Ovary (tissue), 9 donors: Measurements from ENCODE around the gene YOD1. TPM values are rescaled to one million over a fixed set of nuclear protein-coding genes. Genes with fewer than 3 reads are reported as not detected.

Source experiments
- DNase-seq, 5 donors: peaks; one replicate each; pipeline ENCODE4 v3.0.0-alpha.2; 2019 to 2020
- H3K27ac ChIP-seq, 2 donors: fragments of 200-600 bp; one replicate each; pipeline versions ENCODE4 v1.5.1 to v1.8.0; 2019 to 2022
- H3K27me3 ChIP-seq: fragments of 200-600 bp; one replicate; pipeline ENCODE4 v1.8.0; 2022
- H3K36me3 ChIP-seq: fragments of 200-600 bp; sonication (generic); one replicate; pipeline ENCODE4 v1.5.1; 2019
- H3K4me1 ChIP-seq: one replicate; pipeline ENCODE4 v1.8.1; 2013; ENCODE audit warnings: mild to moderate bottlenecking, moderate library complexity; ENCODE audit not compliant: insufficient read depth
- H3K4me3 ChIP-seq: fragments of 200-600 bp; sonication (generic); one replicate; pipeline ENCODE4 v1.5.1; 2017
- H3K9me3 ChIP-seq, 2 donors: fragments of 200-600 bp in 1 of 2; sonication (generic) in 1 of 2; one replicate each; pipeline versions ENCODE4 v1.5.1 to v1.8.1; 2013 to 2019; ENCODE audit warnings: mild to moderate bottlenecking in 1 of 2, moderate library complexity in 1 of 2
- EP300 ChIP-seq: sonication (generic); formaldehyde crosslinking; IDR thresholded peaks from one replicate; pipeline ENCODE4 v1.6.1; 2017; ENCODE audit warnings: antibody characterized with exemption
- POLR2A ChIP-seq: fragments of 450-650 bp; IDR thresholded peaks from one replicate; pipeline ENCODE4 v1.6.1; 2017; ENCODE audit warnings: antibody characterized with exemption, mild to moderate bottlenecking, moderate library complexity
- WGBS, 3 donors: extraction: QIAGEN DNeasy Blood & Tissue Kit in 1 of 3; methylation state at CpG; one replicate each; pipeline versions ENCODE4 v1.1.5 to v1.1.7; 2013 to 2017; 5-methylcytosine and 5-hydroxymethylcytosine counted together
- intact Hi-C, 4 donors: fragments of 100-400 bp; cut with DNase I; formaldehyde crosslinking; loops; one replicate each; pipeline versions ENCODE4 v1.11.0 to v1.15.1; 2022 to 2023
- polyA plus RNA-seq, 2 donors: library from polyadenylated mRNA; stranded (reverse); fragments of 200-250 nt in 1 of 2; fragments of 350-450 nt in 1 of 2; fragmentation: Illumina TruSeq in 1 of 2; extraction: RNeasy Lipid Tissue Mini Kit (QIAGEN cat#74804) in 1 of 2; gene quantifications; one replicate each; pipeline ENCODE4 v1.2.3, GENCODE V29; 2013 to 2014
- total RNA-seq, 7 donors: library from RNA; depleted of rRNA in 2 of 7; stranded (reverse); fragments of >200 nt in 2 of 7; fragmentation: NEBNext Ultra II Directional in 3 of 7; extraction: Animal tissue kit (Norgen Biotek cat#: 25700) in 3 of 7; gene quantifications; one replicate each; pipeline versions ENCODE4 v1.1.0 to v1.2.4, GENCODE V29; 2016 to 2023
- TF ChIP-seq, protein P1 (sequence below), 3 donors: fragments of 450-650 bp in 2 of 3; fragments of 200-600 bp in 1 of 3; IDR thresholded peaks; one replicate each; pipeline versions ENCODE4 v1.5.1 to v1.8.0; 2016 to 2022; ENCODE audit warnings: antibody characterized with exemption in 3 of 3, mild to moderate bottlenecking in 1 of 3
- donor health status: DM: no; HTN: no; CAD: no; lungs with moderate emphysema.
- donor health status: DM: no; HTN: no; CAD: no.
- donor health status: Bipolar disorder and iron deficiency.
- donor health status: DM: yes; HTN: yes; CAD: no.
- donor health status: DM: no; HTN: no; CAD: no.
- donor health status: DM: yes; HTN: yes; CAD: no.

YOD1 gene
- total and polyA plus RNA-seq, 9 donors: 2.2 to 8.4 (median 6.0) TPM

DNA sequence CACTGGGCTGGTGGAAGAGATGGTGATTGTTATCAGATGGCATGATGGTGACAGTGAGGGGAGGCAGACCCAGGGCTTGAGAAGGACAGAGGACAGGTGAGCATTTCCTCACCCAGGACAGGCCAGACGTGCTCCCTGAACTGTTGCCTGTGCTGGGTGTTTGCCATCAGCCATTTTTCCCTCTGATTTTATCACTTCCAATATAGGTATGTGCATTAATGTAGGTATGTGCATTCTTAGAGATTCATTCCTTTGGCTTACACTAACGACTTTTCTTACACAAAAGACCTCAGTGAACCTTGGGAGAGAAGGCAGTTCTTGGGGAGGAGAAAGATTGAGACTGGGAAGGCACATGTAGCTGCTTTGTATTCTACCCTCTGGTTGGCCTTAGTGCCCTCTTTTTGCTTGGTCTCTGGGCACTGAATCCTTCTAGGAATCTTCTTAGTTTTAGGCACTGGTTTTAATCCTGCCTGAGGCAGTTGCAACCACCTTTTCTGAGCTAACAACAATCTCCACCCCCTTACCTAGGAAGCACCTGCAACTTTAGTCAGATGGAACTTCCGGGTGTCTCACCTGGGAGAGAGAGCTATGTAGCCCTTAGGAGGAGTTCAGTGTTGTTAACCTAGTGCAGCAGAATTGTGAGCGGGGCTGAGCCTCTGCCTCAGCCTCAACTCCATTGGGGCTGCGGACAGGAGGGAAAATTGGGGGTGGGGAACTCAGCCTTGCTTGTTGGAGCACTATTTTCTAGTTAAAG, 49.3 kb downstream of the YOD1 start:
- H3K4me3 ChIP-seq: no peak overlapping the region
- H3K36me3 ChIP-seq: no peaks in the 10 kb centered on the region
- 82 to 88% (median 84%) methylated on average over 5 of the region's 5 CpGs for WGBS, 3 donors
- intact Hi-C loops: no loop called here
- no peaks in the 10 kb centered on the region for H3K9me3 ChIP-seq
- H3K27me3 ChIP-seq: no peaks in the 10 kb centered on the region
- H3K4me1 ChIP-seq: no peaks in the 10 kb centered on the region
- TF ChIP-seq, protein P1, sequence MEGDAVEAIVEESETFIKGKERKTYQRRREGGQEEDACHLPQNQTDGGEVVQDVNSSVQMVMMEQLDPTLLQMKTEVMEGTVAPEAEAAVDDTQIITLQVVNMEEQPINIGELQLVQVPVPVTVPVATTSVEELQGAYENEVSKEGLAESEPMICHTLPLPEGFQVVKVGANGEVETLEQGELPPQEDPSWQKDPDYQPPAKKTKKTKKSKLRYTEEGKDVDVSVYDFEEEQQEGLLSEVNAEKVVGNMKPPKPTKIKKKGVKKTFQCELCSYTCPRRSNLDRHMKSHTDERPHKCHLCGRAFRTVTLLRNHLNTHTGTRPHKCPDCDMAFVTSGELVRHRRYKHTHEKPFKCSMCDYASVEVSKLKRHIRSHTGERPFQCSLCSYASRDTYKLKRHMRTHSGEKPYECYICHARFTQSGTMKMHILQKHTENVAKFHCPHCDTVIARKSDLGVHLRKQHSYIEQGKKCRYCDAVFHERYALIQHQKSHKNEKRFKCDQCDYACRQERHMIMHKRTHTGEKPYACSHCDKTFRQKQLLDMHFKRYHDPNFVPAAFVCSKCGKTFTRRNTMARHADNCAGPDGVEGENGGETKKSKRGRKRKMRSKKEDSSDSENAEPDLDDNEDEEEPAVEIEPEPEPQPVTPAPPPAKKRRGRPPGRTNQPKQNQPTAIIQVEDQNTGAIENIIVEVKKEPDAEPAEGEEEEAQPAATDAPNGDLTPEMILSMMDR (IDR thresholded peaks at IDR 0.05): no peak
- TF ChIP-seq POLR2A: no peak
- TF ChIP-seq EP300: no peak
- no peak overlapping the region for H3K27ac ChIP-seq
- DNase-seq: no peak

DNA sequence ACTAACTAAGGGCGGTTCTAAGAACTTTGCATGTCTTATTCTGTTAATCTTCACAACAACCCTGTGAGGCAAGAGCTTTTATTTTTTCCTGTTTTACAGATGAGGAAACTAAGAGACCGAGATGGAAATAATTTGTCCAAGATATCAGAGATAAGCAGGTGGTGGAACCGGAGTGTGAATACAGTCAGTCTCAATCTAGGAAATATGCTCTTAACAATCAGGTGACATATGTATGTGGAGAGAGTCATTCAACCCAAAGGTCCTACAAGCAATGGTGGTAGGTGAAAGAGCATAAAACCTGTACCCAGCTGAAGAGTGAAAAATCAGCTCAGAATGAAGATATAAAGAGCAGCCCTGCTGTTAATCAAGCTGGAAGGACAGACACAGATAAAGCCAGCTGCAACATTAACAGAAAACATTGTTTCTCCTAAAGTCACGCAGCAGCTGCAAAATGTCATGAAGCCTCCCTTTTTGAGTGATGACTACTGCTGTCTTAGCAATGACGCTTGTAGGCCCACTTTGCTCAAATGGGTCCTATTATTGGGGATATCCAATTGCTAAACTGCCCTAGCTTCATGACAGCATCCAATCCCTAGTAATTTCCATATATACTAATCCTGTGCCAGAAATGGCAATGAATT, 50.2 kb downstream of the YOD1 start:
- no peaks in the 10 kb centered on the region for H3K27me3 ChIP-seq
- no peak overlapping the region for H3K4me3 ChIP-seq
- H3K36me3 ChIP-seq: no peaks in the 10 kb centered on the region
- WGBS, 3 donors: 51 to 59% (median 52%) methylated on average over 5 of the region's 5 CpGs
- no peak for DNase-seq
- TF ChIP-seq POLR2A (no peak), EP300 (no peak)
- TF ChIP-seq, protein P1 (IDR thresholded peaks at IDR 0.05): no peak
- H3K4me1 ChIP-seq: no peaks in the 10 kb centered on the region
- no peaks in the 10 kb centered on the region for H3K9me3 ChIP-seq
- no peak overlapping the region for H3K27ac ChIP-seq
- intact Hi-C loops: no loop called here

DNA sequence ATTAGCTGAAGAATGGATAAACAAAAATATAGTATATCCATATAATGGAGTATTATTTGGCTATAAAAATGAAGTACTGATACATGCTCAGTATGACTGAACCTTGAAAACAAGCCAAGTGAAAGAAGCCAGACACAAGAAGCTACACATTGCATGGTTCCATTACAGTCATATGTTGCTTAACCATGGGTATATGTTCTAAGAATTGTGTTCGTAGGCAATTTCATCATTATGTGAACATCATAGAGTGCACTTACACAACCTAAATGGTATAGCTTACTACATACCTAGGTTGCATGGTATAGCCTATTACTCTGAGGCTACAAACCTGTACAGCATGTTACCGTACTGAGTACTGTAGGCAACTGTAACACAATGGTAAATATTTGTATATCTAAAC, 52.2 kb downstream of the YOD1 start:
- H3K27ac ChIP-seq: no peak overlapping the region
- H3K4me3 ChIP-seq: no peak overlapping the region
- H3K4me1 ChIP-seq: no peaks in the 10 kb centered on the region
- TF ChIP-seq EP300: no peak
- TF ChIP-seq, protein P1 (IDR thresholded peaks at IDR 0.05): no peak
- TF ChIP-seq POLR2A: no peak
- WGBS, 3 donors: 90 to 98% (median 95%) methylated on average over 2 of the region's 2 CpGs
- H3K9me3 ChIP-seq: no peaks in the 10 kb centered on the region
- no peaks in the 10 kb centered on the region for H3K27me3 ChIP-seq
- intact Hi-C loops: no loop called here
- no peak for DNase-seq
- H3K36me3 ChIP-seq: no peaks in the 10 kb centered on the region

Other genes with a start within 250 kb of the YOD1 start
- 1 to 10 TPM in 1 of 7 donors, not detected in 6; 2.6 TPM for gene IL20, start 185.6 kb downstream of the YOD1 start, total RNA-seq
- under 1 TPM in 1 of 2 donors, not detected in 1; 0.30 TPM for gene IL20, start 185.6 kb downstream of the YOD1 start, polyA plus RNA-seq
- gene IL24, start 153.8 kb downstream of the YOD1 start, total RNA-seq: 1 to 10 TPM in 1 of 7 donors, under 1 TPM in 1, not detected in 5; 0.72 to 1.8 TPM
- under 1 TPM in 1 of 2 donors, not detected in 1; 0.10 TPM for gene IL24, start 153.8 kb downstream of the YOD1 start, polyA plus RNA-seq
- 1 to 10 TPM in 4 of 7 donors, under 1 TPM in 3; 0.38 to 8.4 (median 1.6) TPM for gene FCMR, start 129.3 kb downstream of the YOD1 start, total RNA-seq
- gene FCMR, start 129.3 kb downstream of the YOD1 start, polyA plus RNA-seq: 1 to 10 TPM; 2.6 to 6.5 TPM
- gene PIGR, start 104.7 kb downstream of the YOD1 start, total RNA-seq: 1 to 10 TPM in 3 of 7 donors, under 1 TPM in 3, not detected in 1; 0.10 to 5.3 (median 1.2) TPM
- gene PIGR, start 104.7 kb downstream of the YOD1 start, polyA plus RNA-seq: under 1 TPM; 0.04 to 0.07 TPM
- not detected for gene FCAMR, start 80.7 kb downstream of the YOD1 start, total RNA-seq
- gene FCAMR, start 80.7 kb downstream of the YOD1 start, polyA plus RNA-seq: not detected
- gene C1orf116, start 18.5 kb downstream of the YOD1 start, total RNA-seq: 1 to 10 TPM in 2 of 7 donors, under 1 TPM in 3, not detected in 2; 0.10 to 1.6 (median 0.72) TPM
- under 1 TPM; 0.02 to 0.07 TPM for gene C1orf116, start 18.5 kb downstream of the YOD1 start, polyA plus RNA-seq
- 10 to 100 TPM in 2 of 7 donors, 1 to 10 TPM in 5; 5.0 to 11.4 (median 8.7) TPM for gene PFKFB2, start 2.1 kb upstream of the YOD1 start, total RNA-seq
- 1 to 10 TPM; 3.0 to 7.7 TPM for gene PFKFB2, start 2.1 kb upstream of the YOD1 start, polyA plus RNA-seq
- gene C4BPB, start 37.7 kb upstream of the YOD1 start, total RNA-seq: 10 to 100 TPM in 5 of 7 donors, 1 to 10 TPM in 2; 2.5 to 88.5 (median 18.2) TPM
- gene C4BPB, start 37.7 kb upstream of the YOD1 start, polyA plus RNA-seq: 10 to 100 TPM; 20.3 to 42.4 TPM
- gene C4BPA, start 53.0 kb upstream of the YOD1 start, total RNA-seq: 1 to 10 TPM in 3 of 7 donors, under 1 TPM in 4; 0.23 to 3.5 (median 0.45) TPM
- 1 to 10 TPM; 1.8 to 2.3 TPM for gene C4BPA, start 53.0 kb upstream of the YOD1 start, polyA plus RNA-seq